Nephron (organoid): Measurements from ENCODE around the gene TEX2.

Source experiments
- H3K27ac Mint-ChIP-seq, 3 experiments: 2 replicates each; pipeline ENCODE4 v1.8.0; 2020; ENCODE audit warnings: mixed read lengths in 3 of 3, mild to moderate bottlenecking in 2 of 3, moderate library complexity in 1 of 3
- H3K27me3 Mint-ChIP-seq: 2 replicates; pipeline ENCODE4 v1.8.0; 2021; ENCODE audit warnings: low read depth, mild to moderate bottlenecking, moderate library complexity, mixed read lengths
- H3K36me3 Mint-ChIP-seq: 2 replicates; pipeline ENCODE4 v1.8.0; 2020; ENCODE audit warnings: low read depth, mixed read lengths
- H3K4me1 Mint-ChIP-seq: 2 replicates; pipeline ENCODE4 v1.8.0; 2020; ENCODE audit warnings: mixed read lengths
- H3K4me3 Mint-ChIP-seq, 3 experiments: 2 replicates each; pipeline ENCODE4 v1.8.0; 2020; ENCODE audit warnings: mild to moderate bottlenecking in 3 of 3, mixed read lengths in 3 of 3, moderate library complexity in 2 of 3
- H3K9me3 Mint-ChIP-seq: 2 replicates; pipeline ENCODE4 v1.8.0; 2020; ENCODE audit warnings: mixed read lengths
- CTCF ChIP-seq, 3 experiments: fragments of 200-600 bp; sonication (generic); IDR thresholded peaks; one replicate each; pipeline ENCODE4 v1.5.0; 2021; ENCODE audit warnings: antibody characterized with exemption in 3 of 3; ENCODE audit not compliant: unreplicated experiment in 3 of 3

TEX2 gene

GRCh38 chr17:64146418-64147109 is 116.5 kb downstream of the TEX2 start:
- peaks cover 34% of the 10 kb centered on the region for H3K36me3 Mint-ChIP-seq
- no peak overlapping the region for H3K27ac Mint-ChIP-seq
- H3K4me1 Mint-ChIP-seq, result peaks cover 24% of the 10 kb centered on the region
- H3K27me3 Mint-ChIP-seq, result no peaks in the 10 kb centered on the region
- H3K9me3 Mint-ChIP-seq, result no peaks in the 10 kb centered on the region
- TF ChIP-seq CTCF (IDR thresholded peaks at IDR 0.05; ENCODE audit: unreplicated experiment in 3 of 3), result no peak
- H3K4me3 Mint-ChIP-seq, result no peak overlapping the region

- no peak for TF ChIP-seq CTCF (IDR thresholded peaks at IDR 0.05; ENCODE audit: unreplicated experiment in 3 of 3)
- Mint-ChIP-seq H3K27ac (no peak overlapping the region), H3K4me3 (no peak overlapping the region), H3K27me3 (no peaks in the 10 kb centered on the region), H3K9me3 (no peaks in the 10 kb centered on the region), H3K36me3 (peaks cover 30% of the 10 kb centered on the region), H3K4me1 (peaks cover 21% of the 10 kb centered on the region)
Observed at GRCh38 chr17:64145751-64146417, 117.2 kb downstream of the TEX2 start.

- no peak overlapping the region for H3K4me3 Mint-ChIP-seq
- H3K36me3 Mint-ChIP-seq, result peaks cover 27% of the 10 kb centered on the region
- H3K27me3 Mint-ChIP-seq, result no peaks in the 10 kb centered on the region
- no peak overlapping the region for H3K27ac Mint-ChIP-seq
- H3K9me3 Mint-ChIP-seq, result no peaks in the 10 kb centered on the region
- TF ChIP-seq CTCF (IDR thresholded peaks at IDR 0.05; ENCODE audit: unreplicated experiment in 3 of 3), result no peak
- peaks cover 21% of the 10 kb centered on the region for H3K4me1 Mint-ChIP-seq
Observed at GRCh38 chr17:64145375-64145750, 117.7 kb downstream of the TEX2 start.

GRCh38 chr17:64139542-64139941 is 123.5 kb downstream of the TEX2 start:
- H3K4me3 Mint-ChIP-seq, result no peak overlapping the region
- H3K36me3 Mint-ChIP-seq, result no peaks in the 10 kb centered on the region
- H3K27me3 Mint-ChIP-seq, result no peaks in the 10 kb centered on the region
- no peaks in the 10 kb centered on the region for H3K9me3 Mint-ChIP-seq
- no peak overlapping the region for H3K27ac Mint-ChIP-seq
- no peaks in the 10 kb centered on the region for H3K4me1 Mint-ChIP-seq
- TF ChIP-seq CTCF (IDR thresholded peaks at IDR 0.05; ENCODE audit: unreplicated experiment in 3 of 3), result no peak

- H3K27me3 Mint-ChIP-seq, result no peaks in the 10 kb centered on the region
- no peak overlapping the region for H3K27ac Mint-ChIP-seq
- no peak overlapping the region for H3K4me3 Mint-ChIP-seq
- no peaks in the 10 kb centered on the region for H3K36me3 Mint-ChIP-seq
- TF ChIP-seq CTCF (IDR thresholded peaks at IDR 0.05; ENCODE audit: unreplicated experiment in 3 of 3), result no peak
- no peaks in the 10 kb centered on the region for H3K4me1 Mint-ChIP-seq
- H3K9me3 Mint-ChIP-seq, result no peaks in the 10 kb centered on the region
Observed at GRCh38 chr17:64138441-64138840, 124.6 kb downstream of the TEX2 start.

GRCh38 chr17:64135000-64135399 is 128.1 kb downstream of the TEX2 start:
- TF ChIP-seq CTCF (IDR thresholded peaks at IDR 0.05; ENCODE audit: unreplicated experiment in 3 of 3), result no peak
- peaks cover 5% of the 10 kb centered on the region for H3K27me3 Mint-ChIP-seq
- H3K27ac Mint-ChIP-seq, result no peak overlapping the region
- H3K4me1 Mint-ChIP-seq, result peaks cover 11% of the 10 kb centered on the region
- H3K36me3 Mint-ChIP-seq, result no peaks in the 10 kb centered on the region
- H3K9me3 Mint-ChIP-seq, result no peaks in the 10 kb centered on the region
- H3K4me3 Mint-ChIP-seq, result no peak overlapping the region
